GM12873 (cell line): ENCODE results near the gene RNF130.

Experiments
- CTCF ChIP-seq: IDR thresholded peaks from 2 replicates; pipeline ENCODE4 v1.5.1; 2012; ENCODE audit warnings: low read depth, mild to moderate bottlenecking, moderate library complexity, low read length, control low read depth; ENCODE audit not compliant: insufficient read depth; ENCODE audit errors: missing control alignments

Gene RNF130

GRCh38 chr5:180001742-180002141, 69.8 kb downstream of the RNF130 start:
- TF ChIP-seq CTCF: no peak

- no peak for TF ChIP-seq CTCF
These were observed 70.4 kb downstream of the RNF130 start for GRCh38 chr5:180001136-180001535.

GRCh38 chr5:179998485-179998884, 73.1 kb downstream of the RNF130 start:
- no peak for TF ChIP-seq CTCF

GRCh38 chr5:179994583-179995323, 76.8 kb downstream of the RNF130 start:
- no peak for TF ChIP-seq CTCF

- no peak for TF ChIP-seq CTCF
These were observed 80.5 kb downstream of the RNF130 start for GRCh38 chr5:179991106-179991505.

- no peak for TF ChIP-seq CTCF
These were observed 85.2 kb downstream of the RNF130 start for GRCh38 chr5:179986328-179986727.

- no peak for TF ChIP-seq CTCF
These were observed 89.9 kb downstream of the RNF130 start for GRCh38 chr5:179981636-179982035.
